Activated CD4-positive, alpha-beta T cell treated with anti-CD3 and anti-CD28 coated beads, Interleukin-2, amount 50 U/mL, for 1 hour (primary cell): ENCODE results near the gene CCER1.
"Not testable (repeated sequence)": the region's sequence is repeated elsewhere in the genome, so short reads cannot be mapped to it uniquely, and the experiment has no call there.

Experiments used
- DNase-seq: peaks from one replicate; pipeline ENCODE4 v3.0.0-alpha.2; 2020

Gene CCER1

DNA sequence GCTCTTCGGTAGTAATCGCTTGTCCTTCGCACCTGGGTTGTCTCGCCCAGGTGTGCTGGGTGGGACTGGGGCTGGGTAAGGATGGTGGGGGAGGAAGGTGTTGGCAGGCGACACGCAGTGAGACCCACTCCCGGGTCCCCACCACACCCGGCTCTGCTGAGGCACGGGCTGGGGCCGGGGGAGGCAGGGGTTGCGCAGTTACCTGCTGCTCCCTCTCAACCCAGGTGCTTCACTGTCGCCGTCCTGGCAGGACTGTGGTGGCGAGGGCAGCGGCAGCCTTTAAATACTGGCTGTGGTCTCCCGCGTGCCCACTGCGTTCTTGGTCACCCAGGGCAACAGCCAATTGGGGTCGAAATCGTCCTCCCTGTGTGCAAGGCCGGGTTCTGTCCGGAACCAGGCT, at the start of gene CCER1:
CCER1 (minus strand) TSS at position 256 of the 400 bp plus-strand sequence. CDS start 434 bp downstream, outside the sequence.
- no peak for DNase-seq

GRCh38 chr12:91003737-91004136, 48.8 kb upstream of the CCER1 start:
- DNase-seq = no peak

GRCh38 chr12:91001306-91001705, 46.3 kb upstream of the CCER1 start:
- DNase-seq = no peak

DNA sequence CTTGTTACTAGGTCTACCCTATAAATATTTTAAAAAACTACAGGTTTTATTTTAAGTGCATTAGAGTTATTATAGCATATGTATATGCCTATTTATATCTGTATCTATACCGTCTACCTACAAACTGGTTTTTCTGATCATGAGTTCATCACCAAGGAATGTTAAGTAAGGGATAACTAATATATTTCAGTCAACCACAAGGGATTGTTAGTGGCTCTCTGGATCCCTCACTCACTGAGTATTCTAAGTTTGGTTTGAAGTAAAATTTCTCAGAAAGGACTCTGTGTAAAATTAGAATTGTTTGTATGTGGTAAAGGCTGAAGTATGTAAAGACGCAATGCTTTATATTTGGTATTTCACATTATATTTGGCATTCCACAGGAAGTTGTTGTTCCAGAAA, 45.0 kb upstream of the CCER1 start:
- DNase-seq = no peak

GRCh38 chr12:90999527-90999926, 44.6 kb upstream of the CCER1 start:
- no peak for DNase-seq

- no peak for DNase-seq
Measured at GRCh38 chr12:90995010-90995409, 40.0 kb upstream of the CCER1 start.

- DNase-seq = no peak
Measured at GRCh38 chr12:90991952-90992465, 37.0 kb upstream of the CCER1 start.

- no peak for DNase-seq
Measured at GRCh38 chr12:90990611-90991010, 35.6 kb upstream of the CCER1 start.

DNA sequence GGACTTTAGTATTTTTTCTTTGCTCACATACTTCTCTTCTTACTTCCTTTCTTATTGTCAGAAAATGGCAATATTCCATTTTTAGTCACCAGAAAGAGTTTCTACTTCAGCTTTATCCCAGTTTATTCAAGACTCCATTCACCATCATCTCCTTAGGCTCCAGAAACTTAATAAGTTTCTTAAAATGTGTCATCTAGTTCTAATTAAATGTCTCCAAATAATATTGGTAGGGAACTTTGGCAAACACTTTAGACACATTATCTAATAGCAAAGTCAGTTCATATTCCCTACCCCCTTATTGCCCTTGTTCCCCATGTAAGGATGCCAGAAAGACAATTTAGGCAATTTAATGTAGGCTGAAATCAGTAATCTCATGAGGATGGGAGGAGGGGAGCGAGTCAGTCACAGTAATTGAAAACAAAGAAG, 34.7 kb upstream of the CCER1 start:
- no peak for DNase-seq

- DNase-seq = no peak
Measured at GRCh38 chr12:90987520-90987919, 32.5 kb upstream of the CCER1 start.

DNA sequence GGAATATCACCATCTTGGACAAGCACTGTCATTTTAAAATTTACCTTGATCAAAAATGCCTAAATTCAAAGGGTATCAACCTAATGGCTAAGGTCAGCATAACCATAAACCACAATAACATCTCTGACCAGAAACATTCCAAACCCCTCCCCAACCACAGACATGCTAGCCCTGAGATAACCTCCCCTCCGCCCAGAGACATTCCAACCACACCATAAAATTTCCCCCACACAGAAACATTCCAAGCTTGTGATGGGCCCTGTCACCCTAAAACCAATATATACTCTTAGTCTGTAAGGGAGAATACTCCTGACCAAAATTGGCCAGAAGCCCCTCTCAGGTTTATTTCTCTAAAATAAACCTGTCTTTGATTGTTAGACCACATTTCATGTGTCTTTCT, 32.1 kb upstream of the CCER1 start:
- no peak for DNase-seq

DNA sequence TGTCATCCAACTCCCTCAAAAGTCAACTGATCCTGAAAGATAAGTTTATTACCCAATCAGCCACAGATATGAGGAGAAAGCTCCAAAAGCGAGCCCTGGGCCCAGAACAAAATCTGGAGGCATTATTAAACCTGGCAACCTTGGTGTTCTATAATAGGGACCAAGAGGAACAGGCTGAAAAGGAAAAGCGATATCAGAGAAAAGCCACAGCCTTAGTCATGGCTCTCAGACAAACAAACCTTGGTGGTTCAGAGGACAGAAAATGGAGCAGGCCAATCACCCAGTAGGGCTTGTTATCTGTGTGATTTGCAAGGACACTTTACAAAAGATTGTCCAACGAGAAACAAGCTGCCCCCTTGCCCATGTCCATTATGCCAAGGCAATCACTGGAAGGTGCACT, 30.4 kb upstream of the CCER1 start:
- DNase-seq = not testable (repeated sequence)

GRCh38 chr12:90984114-90984513, 29.1 kb upstream of the CCER1 start:
- no peak for DNase-seq

- no peak for DNase-seq
Measured at GRCh38 chr12:90982170-90982569, 27.2 kb upstream of the CCER1 start.

DNA sequence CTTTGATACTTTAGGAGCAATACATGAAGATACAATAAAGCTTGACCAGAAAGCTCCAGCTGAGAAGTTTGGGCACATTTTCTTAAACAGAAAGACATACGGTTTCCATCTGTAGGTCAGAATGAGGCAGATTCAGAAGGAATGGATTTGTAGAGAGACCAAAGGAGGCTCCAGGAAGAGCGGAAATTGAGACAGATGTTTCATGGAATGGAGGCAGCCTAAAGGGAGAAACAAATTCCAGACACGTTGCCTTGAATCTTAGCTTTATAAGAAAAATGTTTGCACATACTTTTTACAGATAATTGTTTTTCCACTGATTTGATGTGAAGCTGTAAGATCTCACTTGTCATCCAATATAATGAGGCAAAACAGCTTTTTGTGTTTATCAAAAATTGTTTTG, 25.0 kb upstream of the CCER1 start:
- no peak for DNase-seq

GRCh38 chr12:90979019-90979418, 24.0 kb upstream of the CCER1 start:
- no peak for DNase-seq

DNA sequence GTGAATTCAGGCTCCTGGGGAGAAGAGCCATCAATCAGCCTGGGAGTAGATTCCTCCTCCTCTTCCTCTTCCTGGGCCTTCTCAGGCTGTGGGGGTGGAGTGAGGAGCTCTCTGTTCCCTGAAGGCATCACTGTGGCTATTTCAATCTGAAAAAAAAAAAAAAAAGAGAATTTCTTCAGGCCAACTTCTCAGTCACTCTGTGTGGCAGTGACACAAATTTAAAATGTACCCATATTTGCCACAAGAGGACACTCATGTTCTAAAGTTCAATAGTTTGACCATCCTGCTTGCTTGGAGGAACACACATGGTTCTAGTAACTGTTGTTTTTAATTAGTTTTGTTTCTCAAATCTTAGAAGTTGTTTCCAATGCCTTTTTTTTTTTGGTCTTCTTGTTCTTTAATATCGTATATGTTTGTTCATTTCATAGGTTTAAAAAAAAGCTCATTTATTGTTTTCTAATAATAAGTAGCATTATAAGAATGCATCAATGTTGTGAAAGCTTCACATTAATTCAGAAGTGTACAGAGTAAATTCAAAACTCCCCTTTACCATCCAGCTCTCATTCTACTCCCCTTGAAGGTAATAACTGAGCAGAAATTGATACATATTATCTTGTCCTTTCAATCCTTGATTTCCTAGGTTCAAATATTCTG, 23.3 kb upstream of the CCER1 start:
- DNase-seq = no peak

- DNase-seq = no peak
Measured at GRCh38 chr12:90977224-90977623, 22.2 kb upstream of the CCER1 start.

DNA sequence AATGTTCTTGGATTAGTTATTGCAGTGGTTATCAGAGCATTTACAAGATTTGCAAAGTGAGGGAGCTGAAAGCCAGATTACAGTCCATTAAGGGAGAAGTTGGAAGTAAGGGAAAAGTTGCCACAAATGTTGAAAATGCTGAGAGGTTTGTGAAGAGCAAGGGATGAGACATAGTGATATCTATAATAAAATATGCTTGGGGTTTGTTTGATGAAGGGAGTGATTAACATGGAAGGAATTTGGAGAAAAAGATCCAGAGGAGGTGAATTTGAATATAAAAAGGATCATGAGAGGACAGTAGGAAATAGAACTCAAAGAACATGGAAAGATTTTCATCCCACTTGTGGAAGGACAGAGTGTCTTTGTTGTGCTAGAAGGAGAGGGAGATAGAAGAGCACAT, 19.3 kb upstream of the CCER1 start:
- no peak for DNase-seq

DNA sequence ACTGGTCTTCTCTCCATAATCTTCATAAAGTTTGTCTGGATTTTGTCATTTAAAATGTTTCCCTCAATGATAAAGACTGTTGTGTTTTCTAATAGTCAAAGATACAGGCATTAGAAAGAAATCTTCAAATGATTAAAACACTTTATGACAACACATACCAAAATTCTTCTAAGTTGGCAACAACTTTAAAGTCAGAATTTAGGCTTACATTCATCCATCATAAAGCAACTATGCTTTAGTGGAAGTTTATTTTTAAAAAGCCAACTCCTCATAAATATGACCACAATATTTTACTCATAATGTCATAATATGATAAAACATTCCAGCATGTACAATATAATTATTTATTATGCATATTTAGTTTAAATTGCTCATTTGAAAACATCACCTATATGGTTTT, 17.2 kb upstream of the CCER1 start:
- DNase-seq = no peak

- DNase-seq = no peak
Measured at GRCh38 chr12:90970911-90971310, 15.9 kb upstream of the CCER1 start.

GRCh38 chr12:90970471-90970870, 15.5 kb upstream of the CCER1 start:
- DNase-seq = no peak

DNA sequence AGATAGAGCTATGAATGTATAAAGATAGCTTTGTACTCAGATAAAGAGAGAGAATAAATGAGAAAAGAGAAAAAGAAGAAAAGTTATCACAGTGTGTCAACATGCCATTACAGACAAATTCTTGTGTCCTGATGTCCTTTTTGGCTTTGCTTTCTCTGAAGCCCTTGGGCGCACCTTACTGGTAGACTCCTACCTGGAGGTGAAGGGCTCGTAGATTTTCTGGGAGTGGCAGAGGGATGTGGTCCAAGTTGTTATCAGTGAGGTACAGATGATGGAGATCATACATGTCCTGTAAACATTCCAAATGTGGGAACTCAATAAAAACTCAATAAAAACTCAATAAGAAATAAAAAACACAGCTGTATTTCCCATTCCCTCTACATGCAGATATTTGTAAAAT, 14.9 kb upstream of the CCER1 start:
- DNase-seq = no peak

GRCh38 chr12:90969346-90969745, 14.4 kb upstream of the CCER1 start:
- no peak for DNase-seq

DNA sequence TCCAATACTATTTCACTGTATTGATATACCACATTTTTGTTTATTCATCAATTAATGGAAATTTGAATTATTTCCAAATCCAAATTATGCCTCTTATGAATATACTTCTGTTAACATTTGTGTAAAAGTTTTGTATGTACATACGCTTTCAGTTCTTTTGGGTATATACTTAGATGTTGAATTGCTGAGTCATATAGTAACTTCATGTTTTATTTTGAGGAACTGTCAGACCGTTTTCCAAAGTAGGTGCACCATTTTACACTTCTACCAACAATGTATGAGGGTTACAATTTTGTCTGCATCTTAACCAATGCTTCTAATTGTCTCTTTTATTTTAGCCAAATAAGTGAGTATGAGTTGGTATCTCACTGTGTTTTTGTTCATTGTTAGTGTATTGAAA, 10.2 kb upstream of the CCER1 start:
- DNase-seq = no peak
